Measurements from ENCODE around the gene NRL. TPM values are rescaled to one million over a fixed set of nuclear protein-coding genes. Genes with fewer than 3 reads are reported as not detected.
A peak's percentile ranks its signal among the peaks of the same experiment; 100 is the strongest.

NRL gene
- total RNA-seq, 1 donor from 2014 or later, result 1.8 TPM

DNA sequence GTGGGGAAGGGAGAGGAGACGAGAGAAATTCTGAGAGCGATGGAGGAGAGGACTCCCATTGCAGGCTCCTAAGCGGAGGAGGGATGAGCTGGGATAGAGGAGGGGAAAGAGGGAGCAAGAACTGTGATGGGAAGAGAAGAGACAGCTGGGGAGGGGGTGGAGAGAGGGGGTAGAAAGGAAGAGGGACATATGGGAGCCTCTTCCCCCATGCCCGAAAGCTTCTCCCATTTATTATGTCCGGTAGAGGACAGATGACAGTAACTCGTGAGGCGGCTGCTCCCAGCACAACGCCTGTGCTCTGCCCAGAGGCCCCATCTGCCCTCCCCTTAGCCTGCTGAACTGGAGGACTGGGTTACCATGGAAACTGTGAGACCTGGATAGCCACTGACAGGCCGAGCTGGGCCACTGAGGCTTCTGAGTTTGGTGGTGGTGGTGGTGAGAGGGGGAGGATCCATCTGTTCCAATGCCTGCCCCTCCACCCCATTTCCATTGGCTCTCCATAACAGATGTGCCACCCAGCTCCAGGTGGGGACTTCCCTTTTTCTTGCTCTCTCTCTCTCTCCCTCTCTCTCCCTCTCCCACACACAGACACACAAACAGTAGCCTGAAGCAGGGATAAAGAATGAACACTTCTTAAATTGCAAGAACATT is 35.1 kb downstream of the NRL start:
- H3K27me3 Mint-ChIP-seq (ENCODE audit: low read depth), result no peaks in the 10 kb centered on the region
- DNase-seq (ENCODE audit: low spot score), result no peak
- no peak overlapping the region for H3K27ac Mint-ChIP-seq
- H3K4me3 Mint-ChIP-seq (ENCODE audit: low read depth), result no peak overlapping the region
- intact Hi-C loops (cut with micrococcal nuclease), result no loop called here
- H3K9me3 Mint-ChIP-seq, result no peaks in the 10 kb centered on the region
- H3K4me1 Mint-ChIP-seq (ENCODE audit: low read depth), result peaks cover 27% of the 10 kb centered on the region
- no peaks in the 10 kb centered on the region for H3K36me3 Mint-ChIP-seq (ENCODE audit: low read depth)

DNA sequence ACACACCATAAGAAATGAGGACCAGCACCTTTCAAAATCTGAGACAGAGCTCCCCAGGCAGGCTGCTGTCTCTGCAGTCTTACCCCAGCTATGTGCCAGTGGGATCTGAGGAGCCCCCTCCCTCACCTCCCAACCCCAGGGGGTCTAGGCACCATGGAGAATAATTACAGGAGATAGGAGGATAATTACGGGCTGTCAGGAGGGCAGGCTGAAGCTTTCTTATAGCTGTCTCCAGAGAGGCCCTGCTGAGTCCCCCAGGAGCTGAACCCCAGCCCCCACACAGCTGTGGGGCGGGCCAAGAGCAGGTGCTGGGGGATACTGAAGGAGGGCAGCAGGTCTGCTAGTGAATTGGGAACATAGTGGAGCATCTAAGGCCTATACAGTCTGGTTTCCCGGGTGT is 36.6 kb downstream of the NRL start:
- Mint-ChIP-seq H3K36me3 (ENCODE audit: low read depth) (no peaks in the 10 kb centered on the region), H3K27me3 (ENCODE audit: low read depth) (no peaks in the 10 kb centered on the region)

GRCh38 chr14:24077086-24077485 is 37.7 kb downstream of the NRL start:
- H3K27me3 Mint-ChIP-seq (ENCODE audit: low read depth), result no peaks in the 10 kb centered on the region
- no peak for DNase-seq (ENCODE audit: low spot score)
- H3K27ac Mint-ChIP-seq, result no peak overlapping the region

More for the DNA sequence above, 36.6 kb downstream of the NRL start:
- Mint-ChIP-seq H3K27ac (no peak overlapping the region), H3K4me3 (ENCODE audit: low read depth) (no peak overlapping the region), H3K9me3 (no peaks in the 10 kb centered on the region), H3K4me1 (ENCODE audit: low read depth) (peaks cover 27% of the 10 kb centered on the region)
- no peak for DNase-seq (ENCODE audit: low spot score)
- intact Hi-C loops (cut with micrococcal nuclease), result no loop called here

GRCh38 chr14:24076302-24076601 is 38.5 kb downstream of the NRL start:
- Mint-ChIP-seq H3K27me3 (ENCODE audit: low read depth) (no peaks in the 10 kb centered on the region), H3K36me3 (ENCODE audit: low read depth) (no peaks in the 10 kb centered on the region), H3K9me3 (no peaks in the 10 kb centered on the region), H3K27ac (no peak overlapping the region), H3K4me3 (ENCODE audit: low read depth) (no peak overlapping the region), H3K4me1 (ENCODE audit: low read depth) (peaks cover 21% of the 10 kb centered on the region)
- intact Hi-C loops (cut with micrococcal nuclease), result no loop called here
- DNase-seq (ENCODE audit: low spot score), result no peak

More at GRCh38 chr14:24077086-24077485, 37.7 kb downstream of the NRL start:
- H3K4me1 Mint-ChIP-seq (ENCODE audit: low read depth), result peaks cover 24% of the 10 kb centered on the region
- H3K4me3 Mint-ChIP-seq (ENCODE audit: low read depth), result no peak overlapping the region
- no peaks in the 10 kb centered on the region for H3K9me3 Mint-ChIP-seq
- intact Hi-C loops (cut with micrococcal nuclease), result no loop called here
- no peaks in the 10 kb centered on the region for H3K36me3 Mint-ChIP-seq (ENCODE audit: low read depth)

DNA sequence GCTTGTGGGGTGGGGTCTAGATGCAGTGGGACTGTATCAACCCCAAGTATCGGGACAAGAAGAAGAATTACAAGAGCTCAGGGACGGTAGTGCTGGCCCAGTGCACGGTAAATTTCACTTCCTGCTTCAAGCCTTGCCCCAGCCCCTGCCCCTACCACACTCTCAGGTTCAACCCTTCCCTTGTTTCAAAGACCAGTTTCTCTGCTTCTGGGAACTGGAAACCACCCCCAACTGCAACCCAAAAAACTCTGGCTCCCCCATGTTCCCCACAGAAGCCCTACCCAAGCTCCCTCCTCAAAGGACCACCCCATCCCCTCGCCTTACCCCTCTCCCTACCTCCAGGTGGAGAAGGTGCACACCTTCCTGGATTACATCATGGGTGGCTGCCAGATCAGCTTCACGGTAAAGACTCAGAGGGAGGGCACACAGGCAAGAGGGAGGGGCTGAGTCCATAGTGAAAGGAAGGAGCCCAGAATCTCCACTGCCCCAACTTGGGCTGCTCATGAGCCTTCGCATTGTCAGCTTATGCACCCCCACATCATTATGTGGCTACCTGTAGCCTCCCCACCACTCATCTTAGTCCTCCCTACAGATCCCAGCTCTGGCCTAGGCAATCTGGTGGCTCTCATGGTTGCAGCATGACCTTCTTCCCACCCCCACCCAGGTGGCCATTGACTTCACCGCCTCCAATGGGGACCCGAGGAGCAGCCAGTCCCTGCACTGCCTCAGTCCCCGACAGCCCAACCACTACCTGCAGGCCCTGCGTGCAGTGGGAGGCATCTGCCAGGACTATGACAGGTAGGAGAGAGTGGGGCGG is 39.1 kb downstream of the NRL start:
- DNase-seq (ENCODE audit: low spot score), result no peak
- H3K27ac Mint-ChIP-seq, result peak overlapping the region; percentile 17
- peaks cover 24% of the 10 kb centered on the region for H3K4me1 Mint-ChIP-seq (ENCODE audit: low read depth)
- no peaks in the 10 kb centered on the region for H3K36me3 Mint-ChIP-seq (ENCODE audit: low read depth)
- H3K9me3 Mint-ChIP-seq, result no peaks in the 10 kb centered on the region
- intact Hi-C loops (cut with micrococcal nuclease), result no loop called here
- peaks cover 2% of the 10 kb centered on the region for H3K27me3 Mint-ChIP-seq (ENCODE audit: low read depth)
- no peak overlapping the region for H3K4me3 Mint-ChIP-seq (ENCODE audit: low read depth)

DNA sequence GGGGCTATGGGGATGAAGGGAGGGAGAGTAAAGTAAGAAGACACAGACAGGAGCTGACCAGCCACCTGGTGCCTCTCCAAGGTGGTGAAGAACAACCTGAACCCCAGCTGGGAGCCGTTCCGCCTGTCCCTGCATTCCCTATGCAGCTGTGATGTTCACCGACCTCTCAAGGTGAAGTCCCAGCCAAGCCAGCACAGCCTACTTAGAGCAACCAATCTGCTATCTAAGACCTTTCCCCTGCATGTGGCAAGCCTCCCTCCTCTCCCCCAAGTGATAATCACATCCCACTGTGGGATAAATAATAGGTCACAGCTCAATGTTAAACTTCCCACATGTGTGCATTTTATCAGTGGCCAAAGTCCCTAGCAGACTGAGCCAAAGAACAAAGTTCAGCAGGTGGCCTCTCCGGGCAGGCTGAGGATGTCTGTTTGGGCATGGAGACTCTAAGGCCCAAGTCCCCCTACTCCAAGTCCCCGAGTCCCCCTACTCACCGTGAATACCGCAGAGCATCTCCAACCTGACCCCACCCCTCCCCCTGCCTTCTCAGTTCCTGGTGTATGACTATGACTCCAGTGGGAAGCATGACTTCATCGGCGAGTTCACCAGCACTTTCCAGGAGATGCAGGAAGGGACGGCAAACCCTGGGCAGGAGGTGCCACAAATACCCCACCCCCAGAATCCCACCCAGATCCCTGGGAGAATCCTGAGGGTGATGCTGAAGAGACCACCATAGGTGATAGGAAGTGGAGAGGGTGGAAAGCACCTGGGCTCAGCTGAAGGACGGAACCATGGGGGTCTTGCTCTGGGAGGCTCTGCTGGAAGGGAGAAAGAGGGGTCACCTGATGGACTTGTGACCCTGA is 39.9 kb downstream of the NRL start:
- no peak for DNase-seq (ENCODE audit: low spot score)
- intact Hi-C loops (cut with micrococcal nuclease), result no loop called here
- Mint-ChIP-seq H3K27me3 (ENCODE audit: low read depth) (peaks cover 6% of the 10 kb centered on the region), H3K36me3 (ENCODE audit: low read depth) (no peaks in the 10 kb centered on the region), H3K4me1 (ENCODE audit: low read depth) (peaks cover 17% of the 10 kb centered on the region), H3K4me3 (ENCODE audit: low read depth) (no peak overlapping the region), H3K9me3 (no peaks in the 10 kb centered on the region), H3K27ac (no peak overlapping the region)

DNA sequence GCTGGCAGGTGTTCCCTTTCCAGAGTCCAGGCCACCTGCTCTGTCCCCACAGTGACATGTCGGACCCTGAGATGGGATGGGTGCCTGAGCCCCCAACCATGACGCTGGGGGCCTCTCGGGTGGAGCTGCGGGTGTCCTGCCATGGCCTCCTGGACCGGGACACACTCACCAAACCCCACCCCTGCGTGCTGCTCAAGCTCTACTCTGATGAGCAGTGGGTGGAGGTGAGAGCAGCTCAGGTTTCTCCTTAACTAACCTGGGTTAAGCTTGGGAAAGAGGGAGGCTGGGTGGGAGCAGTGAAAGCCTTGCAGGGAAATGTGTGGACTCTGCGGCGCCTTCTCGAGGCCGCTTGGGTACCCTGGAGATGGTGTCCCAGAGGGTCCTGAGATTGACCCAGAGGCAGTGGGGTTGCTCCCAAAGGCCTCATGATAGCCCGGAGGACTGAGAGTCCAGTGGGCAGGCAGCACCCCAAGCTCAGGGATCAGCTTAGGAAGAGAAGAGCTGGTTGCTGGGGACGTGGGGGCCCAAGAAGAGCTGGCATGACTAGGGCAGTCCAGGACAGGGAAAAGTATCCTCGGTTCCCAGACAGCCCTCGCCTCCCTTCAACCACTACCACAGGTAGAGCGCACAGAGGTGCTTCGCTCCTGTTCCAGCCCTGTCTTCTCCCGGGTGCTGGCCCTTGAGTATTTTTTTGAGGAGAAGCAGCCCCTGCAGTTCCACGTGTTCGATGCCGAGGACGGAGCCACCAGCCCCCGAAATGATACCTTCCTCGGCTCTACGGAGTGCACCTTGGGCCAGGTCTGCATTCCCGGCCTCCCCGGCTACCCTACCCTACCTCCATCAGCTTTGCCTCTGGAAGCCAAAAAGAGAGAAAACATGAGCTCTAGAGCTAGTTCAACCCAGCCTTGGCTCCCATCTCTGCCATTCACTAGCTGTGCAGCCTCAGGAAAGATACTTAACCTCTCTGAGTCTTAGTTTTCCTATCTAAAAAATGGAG is 41.6 kb downstream of the NRL start:
- peaks cover 6% of the 10 kb centered on the region for H3K27me3 Mint-ChIP-seq (ENCODE audit: low read depth)
- H3K4me3 Mint-ChIP-seq (ENCODE audit: low read depth), result no peak overlapping the region

GRCh38 chr14:24072436-24072835 is 42.3 kb downstream of the NRL start:
- peaks cover 6% of the 10 kb centered on the region for H3K27me3 Mint-ChIP-seq (ENCODE audit: low read depth)
- intact Hi-C loops (cut with micrococcal nuclease), result no loop called here
- H3K4me1 Mint-ChIP-seq (ENCODE audit: low read depth), result peaks cover 17% of the 10 kb centered on the region
- no peaks in the 10 kb centered on the region for H3K36me3 Mint-ChIP-seq (ENCODE audit: low read depth)
- no peaks in the 10 kb centered on the region for H3K9me3 Mint-ChIP-seq
- H3K27ac Mint-ChIP-seq, result no peak overlapping the region
- DNase-seq (ENCODE audit: low spot score), result no peak
- no peak overlapping the region for H3K4me3 Mint-ChIP-seq (ENCODE audit: low read depth)

More for the DNA sequence above, 41.6 kb downstream of the NRL start:
- H3K4me1 Mint-ChIP-seq (ENCODE audit: low read depth), result peaks cover 17% of the 10 kb centered on the region
- H3K27ac Mint-ChIP-seq, result no peak overlapping the region
- DNase-seq (ENCODE audit: low spot score), result no peak
- intact Hi-C loops (cut with micrococcal nuclease), result no loop called here
- H3K36me3 Mint-ChIP-seq (ENCODE audit: low read depth), result no peaks in the 10 kb centered on the region
- no peaks in the 10 kb centered on the region for H3K9me3 Mint-ChIP-seq

DNA sequence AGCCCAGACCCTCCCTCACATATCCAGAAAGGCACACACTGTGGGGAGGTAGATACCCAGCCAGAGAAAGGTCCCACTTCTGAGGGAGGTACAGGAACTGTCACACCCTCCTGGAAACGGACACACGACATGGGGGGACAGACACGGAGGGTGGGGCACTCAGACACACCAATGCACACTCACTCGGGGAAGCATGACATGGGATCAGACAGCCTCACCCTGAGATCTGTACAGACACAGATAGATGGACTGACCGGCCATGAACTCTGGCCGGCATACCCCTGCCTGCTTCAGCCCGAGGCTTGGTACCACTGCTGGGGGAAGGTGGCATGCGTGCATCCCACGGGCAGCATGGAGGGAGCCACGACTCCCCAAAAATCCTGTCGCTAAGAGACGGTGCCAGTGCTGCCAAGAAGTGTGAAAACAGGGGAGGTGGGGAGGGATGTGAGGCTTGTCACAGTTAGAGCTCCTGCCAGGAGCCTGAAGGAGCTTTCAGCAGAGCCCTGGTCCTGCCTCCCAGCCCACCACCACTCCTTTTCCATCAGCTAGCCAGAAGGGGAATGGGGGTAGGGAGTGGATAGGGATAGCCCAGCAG is 42.8 kb downstream of the NRL start:
- peaks cover 17% of the 10 kb centered on the region for H3K4me1 Mint-ChIP-seq (ENCODE audit: low read depth)
- H3K36me3 Mint-ChIP-seq (ENCODE audit: low read depth), result no peaks in the 10 kb centered on the region
- H3K27me3 Mint-ChIP-seq (ENCODE audit: low read depth), result peaks cover 6% of the 10 kb centered on the region
- DNase-seq (ENCODE audit: low spot score), result no peak
- intact Hi-C loops (cut with micrococcal nuclease), result no loop called here
- H3K9me3 Mint-ChIP-seq, result no peaks in the 10 kb centered on the region
- no peak overlapping the region for H3K27ac Mint-ChIP-seq
- no peak overlapping the region for H3K4me3 Mint-ChIP-seq (ENCODE audit: low read depth)

- H3K27ac Mint-ChIP-seq, result no peak within 1 kb of the TSS
- no peaks in the 10 kb centered on the region for H3K9me3 Mint-ChIP-seq
- no peaks in the 10 kb centered on the region for H3K36me3 Mint-ChIP-seq (ENCODE audit: low read depth)
- peaks cover 6% of the 10 kb centered on the region for H3K27me3 Mint-ChIP-seq (ENCODE audit: low read depth)
- H3K4me3 Mint-ChIP-seq (ENCODE audit: low read depth), result no peak within 1 kb of the TSS
- peaks cover 17% of the 10 kb centered on the region for H3K4me1 Mint-ChIP-seq (ENCODE audit: low read depth)
- intact Hi-C loops (cut with micrococcal nuclease), result no loop called here
- DNase-seq (ENCODE audit: low spot score), result no peak
Observed at GRCh38 chr14:24071144-24071697, 43.5 kb downstream of the NRL start, which contains the start of gene CPNE6. Gene CPNE6, plus strand, starts transcription at chr14:24071562. Its CDS starts 1,375 bp downstream, at chr14:24072937.

DNA sequence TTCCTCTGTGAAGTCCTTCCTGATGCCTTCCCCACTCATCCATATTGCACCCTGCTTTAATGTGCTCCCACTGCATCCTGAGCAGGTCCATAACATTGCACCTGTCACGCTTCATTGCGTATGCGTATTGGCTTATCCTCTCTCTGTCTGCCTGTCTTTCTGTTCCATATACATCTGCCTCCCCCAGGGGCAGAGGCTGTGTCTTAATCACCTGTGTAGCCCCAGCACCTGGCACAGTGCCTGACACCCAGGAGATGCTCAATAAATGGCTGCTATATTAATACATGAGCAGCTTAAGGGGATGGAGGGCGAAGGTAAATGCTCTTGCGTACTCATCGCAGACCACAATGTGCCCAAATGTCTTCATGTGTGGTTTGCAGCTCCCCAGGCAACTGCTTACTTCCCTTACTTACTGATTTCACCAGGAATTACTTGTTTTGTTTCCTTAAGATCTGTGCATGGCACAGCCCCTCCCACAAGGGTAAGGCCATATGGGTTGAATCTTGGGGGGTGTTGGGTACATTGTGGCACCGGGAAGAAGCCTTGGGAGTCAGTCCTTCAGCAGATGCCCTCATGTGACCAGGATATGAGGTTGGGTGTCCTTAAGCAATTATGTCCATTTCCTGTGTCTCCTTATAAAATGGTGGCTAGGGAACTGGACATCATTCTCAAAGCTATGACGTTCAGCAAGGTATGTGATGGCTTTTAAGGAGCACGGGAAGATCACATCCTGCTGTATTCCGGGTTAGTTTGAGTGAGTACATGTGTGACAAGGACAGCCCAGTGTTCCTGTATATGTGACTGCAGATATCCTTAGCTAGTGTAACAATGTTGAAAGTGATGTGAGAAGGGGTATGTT is 44.2 kb downstream of the NRL start:
- intact Hi-C loops (cut with micrococcal nuclease), result no loop called here

More for the DNA sequence above, 44.2 kb downstream of the NRL start:
- no peak overlapping the region for H3K27ac Mint-ChIP-seq
- H3K4me1 Mint-ChIP-seq (ENCODE audit: low read depth), result peaks cover 12% of the 10 kb centered on the region
- no peaks in the 10 kb centered on the region for H3K36me3 Mint-ChIP-seq (ENCODE audit: low read depth)
- DNase-seq (ENCODE audit: low spot score), result no peak
- no peak overlapping the region for H3K4me3 Mint-ChIP-seq (ENCODE audit: low read depth)
- H3K9me3 Mint-ChIP-seq, result no peaks in the 10 kb centered on the region
- H3K27me3 Mint-ChIP-seq (ENCODE audit: low read depth), result peaks cover 6% of the 10 kb centered on the region

Measured in activated T-helper 2 cell treated with anti-CD3 and anti-CD28 coated beads, Interferon-gamma antibody, Interleukin-2, Interleukin-4, amounts not matched to agents 10 μg/mL and 5 μg/mL and 100 μg/mL, durations not matched to agents 14 hours and 24 hours and 36 hours (primary cell).